ENCODE measurements around the gene CFAP20DC.

The CFAP20DC gene

GRCh38 chr3:58867621-58868020, 182.2 kb downstream of the CFAP20DC start:
- Histone ChIP-seq H3K4me2 (ENCODE audit: low read length) (peak overlapping the region; percentile 62), H3K36me3 (ENCODE audit: control insufficient read depth, low read length) (no peaks in the 10 kb centered on the region), H3K4me3 (ENCODE audit: low read length) (peak overlapping the region; percentile 35), H4K20me1 (ENCODE audit: control insufficient read depth, insufficient read depth, low read depth, low read length) (no peaks in the 10 kb centered on the region), H3K79me2 (ENCODE audit: control insufficient read depth, low read length) (no peaks in the 10 kb centered on the region), H3K4me1 (ENCODE audit: control insufficient read depth, low read length) (peaks cover 64% of the 10 kb centered on the region), H3K27me3 (ENCODE audit: control insufficient read depth, low read length) (no peaks in the 10 kb centered on the region), H3K9me2 (replicated peaks; ENCODE audit: control insufficient read depth, low read length) (no peaks in the 10 kb centered on the region), H3F3A (ENCODE audit: control insufficient read depth, insufficient read depth) (peaks cover 14% of the 10 kb centered on the region; the same call in 1 of the 2 replicates), H3K27ac (ENCODE audit: low read depth, low read length) (peak overlapping the region; percentile 52), H3K9me3 (ENCODE audit: control insufficient read depth, insufficient read depth, low read length) (no peaks in the 10 kb centered on the region)
- no peak for TF ChIP-seq CTCF (IDR thresholded peaks at IDR 0.05; ENCODE audit: low read depth, low read length, poor library complexity, severe bottlenecking)
- no peak for TF ChIP-seq EZH2phosphoT487 (IDR thresholded peaks at IDR 0.05; ENCODE audit: borderline replicate concordance, low read length)

GRCh38 chr3:58866079-58866478, 183.7 kb downstream of the CFAP20DC start:
- TF ChIP-seq CTCF (IDR thresholded peaks at IDR 0.05; ENCODE audit: low read depth, low read length, poor library complexity, severe bottlenecking): no peak
- no peak overlapping the region for H3K4me2 ChIP-seq (ENCODE audit: low read length)

GRCh38 chr3:58864480-58864879, 185.3 kb downstream of the CFAP20DC start:
- no peaks in the 10 kb centered on the region for H3K27me3 ChIP-seq (ENCODE audit: control insufficient read depth, low read length)
- no peaks in the 10 kb centered on the region for H3K79me2 ChIP-seq (ENCODE audit: control insufficient read depth, low read length)
- no peaks in the 10 kb centered on the region for H4K20me1 ChIP-seq (ENCODE audit: control insufficient read depth, insufficient read depth, low read depth, low read length)
- no peak overlapping the region for H3K4me2 ChIP-seq (ENCODE audit: low read length)
- no peaks in the 10 kb centered on the region for H3K9me3 ChIP-seq (ENCODE audit: control insufficient read depth, insufficient read depth, low read length)
- no peak for TF ChIP-seq EZH2phosphoT487 (IDR thresholded peaks at IDR 0.05; ENCODE audit: borderline replicate concordance, low read length)
- no peak for TF ChIP-seq CTCF (IDR thresholded peaks at IDR 0.05; ENCODE audit: low read depth, low read length, poor library complexity, severe bottlenecking)
- H3K9me2 ChIP-seq (replicated peaks; ENCODE audit: control insufficient read depth, low read length): no peaks in the 10 kb centered on the region
- H3K4me1 ChIP-seq (ENCODE audit: control insufficient read depth, low read length): peaks cover 94% of the 10 kb centered on the region
- H3K27ac ChIP-seq (ENCODE audit: low read depth, low read length): peak overlapping the region; percentile 14; the same call in 1 of the 2 replicates
- H3K4me3 ChIP-seq (ENCODE audit: low read length): no peak overlapping the region
- no peaks in the 10 kb centered on the region for H3K36me3 ChIP-seq (ENCODE audit: control insufficient read depth, low read length)
- peaks cover 13% of the 10 kb centered on the region; the same call in 1 of the 2 replicates for H3F3A ChIP-seq (ENCODE audit: control insufficient read depth, insufficient read depth)

More at GRCh38 chr3:58866079-58866478, 183.7 kb downstream of the CFAP20DC start:
- Histone ChIP-seq H3K4me3 (ENCODE audit: low read length) (no peak overlapping the region), H3K36me3 (ENCODE audit: control insufficient read depth, low read length) (no peaks in the 10 kb centered on the region), H3K27ac (ENCODE audit: low read depth, low read length) (no peak overlapping the region), H3K4me1 (ENCODE audit: control insufficient read depth, low read length) (peaks cover 80% of the 10 kb centered on the region), H3K9me3 (ENCODE audit: control insufficient read depth, insufficient read depth, low read length) (no peaks in the 10 kb centered on the region), H3F3A (ENCODE audit: control insufficient read depth, insufficient read depth) (peaks cover 14% of the 10 kb centered on the region; the same call in 1 of the 2 replicates), H4K20me1 (ENCODE audit: control insufficient read depth, insufficient read depth, low read depth, low read length) (no peaks in the 10 kb centered on the region), H3K79me2 (ENCODE audit: control insufficient read depth, low read length) (no peaks in the 10 kb centered on the region), H3K9me2 (replicated peaks; ENCODE audit: control insufficient read depth, low read length) (no peaks in the 10 kb centered on the region), H3K27me3 (ENCODE audit: control insufficient read depth, low read length) (no peaks in the 10 kb centered on the region)
